Smooth muscle cell (in vitro differentiated cells): ENCODE data around the gene SBNO1. TPM values are rescaled to one million over a fixed set of nuclear protein-coding genes. Genes with fewer than 3 reads are reported as not detected.

Source experiments
- DNase-seq: peaks from one replicate; lab custom pipeline; 2025; ENCODE audit not compliant: unreplicated experiment; lab: John Stamatoyannopoulos, UW
- H2AFZ ChIP-seq: fragments of 200-600 bp; sonication (generic); 2 replicates; pipeline ENCODE4 v1.6.0; 2016; ENCODE audit warnings: antibody characterized with exemption, low read depth, mild to moderate bottlenecking
- H3F3A ChIP-seq: fragments of 200-600 bp; sonication (generic); 2 replicates; pipeline ENCODE4 v1.6.0; 2017; ENCODE audit warnings: antibody characterized with exemption, low read depth
- H3K27ac ChIP-seq: fragments of 200-600 bp; sonication (generic); 2 replicates; pipeline ENCODE4 v1.5.1; 2016; ENCODE audit warnings: low read depth, mild to moderate bottlenecking
- H3K27me3 ChIP-seq: fragments of 200-600 bp; sonication (generic); 2 replicates; pipeline ENCODE4 v1.6.1; 2016; ENCODE audit warnings: low read depth, mild to moderate bottlenecking
- H3K36me3 ChIP-seq: fragments of 200-600 bp; sonication (generic); 2 replicates; pipeline ENCODE4 v1.5.1; 2016; ENCODE audit warnings: low read depth
- H3K4me1 ChIP-seq: fragments of 200-600 bp; sonication (generic); 2 replicates; pipeline ENCODE4 v1.5.1; 2016; ENCODE audit warnings: low read depth
- H3K4me2 ChIP-seq: fragments of 200-600 bp; sonication (generic); 2 replicates; pipeline ENCODE4 v1.6.0; 2016; ENCODE audit warnings: mild to moderate bottlenecking
- H3K4me3 ChIP-seq: fragments of 200-600 bp; sonication (generic); 2 replicates; pipeline ENCODE4 v1.5.1; 2016; ENCODE audit warnings: mild to moderate bottlenecking
- H3K79me2 ChIP-seq: fragments of 200-600 bp; sonication (generic); 2 replicates; pipeline ENCODE4 v1.6.0; 2016; ENCODE audit warnings: low read depth, mild to moderate bottlenecking
- H3K9ac ChIP-seq: fragments of 200-600 bp; sonication (generic); 2 replicates; pipeline ENCODE4 v1.6.0; 2016; ENCODE audit warnings: low read depth
- H3K9me3 ChIP-seq: fragments of 200-600 bp; sonication (generic); replicated peaks from 2 replicates; pipeline ENCODE4 v1.5.1; 2016; ENCODE audit warnings: low read depth
- H4K20me1 ChIP-seq: fragments of 200-600 bp; sonication (generic); 2 replicates; pipeline ENCODE4 v1.6.0; 2016; ENCODE audit warnings: low read depth
- CTCF ChIP-seq: fragments of 200-600 bp; sonication (generic); IDR thresholded peaks from 2 replicates; pipeline ENCODE4 v1.5.1; 2017; ENCODE audit warnings: borderline replicate concordance, mild to moderate bottlenecking, antibody characterized with exemption; ENCODE audit not compliant: insufficient read depth, poor library complexity, severe bottlenecking
- WGBS: methylation state at CpG from one replicate; pipeline ENCODE4 v1.1.7; 2016; ENCODE audit warnings: low lambda C conversion rate; 5-methylcytosine and 5-hydroxymethylcytosine counted together
- polyA plus RNA-seq: library from polyadenylated mRNA; unstranded; fragments of >200 nt; fragmentation: Nextera tagmentation; extraction: Ambion mirVana; gene quantifications from 2 replicates; pipeline ENCODE4 v1.2.1, GENCODE V29; 2016
- total RNA-seq: library from RNA; depleted of rRNA; stranded (reverse); fragments of >200 nt; gene quantifications from 2 replicates; pipeline ENCODE4 v1.2.3, GENCODE V29; 2014

The SBNO1 gene
- total and polyA plus RNA-seq, 2 experiments from 2014 or later = 14.6 to 24.5 TPM

DNA sequence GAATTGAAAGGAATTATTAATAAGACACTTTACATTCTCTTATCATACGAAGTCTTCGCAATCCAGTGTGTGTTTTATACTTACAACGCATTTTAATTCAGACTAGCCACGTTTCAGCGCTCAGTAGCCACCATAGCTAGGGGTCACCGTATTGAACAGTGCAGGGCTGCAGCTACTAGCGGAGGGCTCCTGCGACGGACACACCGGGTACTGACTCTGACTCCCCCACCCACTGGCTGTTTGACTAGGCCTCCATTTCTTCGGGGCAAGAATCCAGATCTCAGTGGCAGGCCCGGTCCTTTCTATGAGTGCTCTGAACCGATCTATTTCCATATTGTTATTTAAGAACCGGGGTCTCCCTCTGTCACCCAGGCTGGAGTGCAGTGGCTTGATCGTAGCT is 91.5 kb downstream of the SBNO1 start:
- H3K79me2 ChIP-seq = peaks cover 34% of the 10 kb centered on the region

GRCh38 chr12:123271001-123271668 is 93.5 kb downstream of the SBNO1 start:
- Histone ChIP-seq H3K4me3 (peak overlapping the region; percentile 70), H3K9me3 (no peaks in the 10 kb centered on the region), H3K4me1 (peaks cover 14% of the 10 kb centered on the region), H3K36me3 (no peaks in the 10 kb centered on the region), H3K9ac (peak overlapping the region; percentile 89), H3K79me2 (peaks cover 49% of the 10 kb centered on the region), H3K27me3 (no peaks in the 10 kb centered on the region), H2AFZ (no peak overlapping the region), H3K27ac (no peak overlapping the region), H4K20me1 (peaks cover 30% of the 10 kb centered on the region), H3K4me2 (peak overlapping the region; percentile 94), H3F3A (peaks cover 5% of the 10 kb centered on the region)
- WGBS = 1% methylated on average over 18 of the region's 108 CpGs
- TF ChIP-seq CTCF = peak; percentile 38
- DNase-seq = peak; percentile 30

More for the DNA sequence above, 91.5 kb downstream of the SBNO1 start:
- Histone ChIP-seq H3K27ac (no peak overlapping the region), H3K4me3 (no peak overlapping the region), H3K9ac (no peak overlapping the region), H4K20me1 (peaks cover 9% of the 10 kb centered on the region), H3K36me3 (no peaks in the 10 kb centered on the region), H3K4me1 (peaks cover 14% of the 10 kb centered on the region), H3F3A (peaks cover 5% of the 10 kb centered on the region), H3K27me3 (no peaks in the 10 kb centered on the region), H3K9me3 (no peaks in the 10 kb centered on the region), H3K4me2 (peak overlapping the region; percentile 97), H2AFZ (no peak overlapping the region)
- no peak for DNase-seq
- 90% methylated on average over 15 of the region's 15 CpGs for WGBS
- no peak for TF ChIP-seq CTCF

- peaks cover 49% of the 10 kb centered on the region for H3K79me2 ChIP-seq
- H2AFZ ChIP-seq = peak overlapping the region; percentile 14
- H3K4me2 ChIP-seq = peak overlapping the region; percentile 94
- DNase-seq = no peak
- H3F3A ChIP-seq = peaks cover 5% of the 10 kb centered on the region
- peaks cover 14% of the 10 kb centered on the region for H3K4me1 ChIP-seq
- no peaks in the 10 kb centered on the region for H3K27me3 ChIP-seq
- no peak for TF ChIP-seq CTCF
- peak overlapping the region; percentile 89 for H3K9ac ChIP-seq
- peaks cover 37% of the 10 kb centered on the region for H4K20me1 ChIP-seq
- peak overlapping the region; percentile 79 for H3K27ac ChIP-seq
- H3K4me3 ChIP-seq = peak overlapping the region; percentile 70
- H3K9me3 ChIP-seq = no peaks in the 10 kb centered on the region
- H3K36me3 ChIP-seq = no peaks in the 10 kb centered on the region
- WGBS = under 1% methylated on average over 46 of the region's 51 CpGs
These were observed 94.2 kb downstream of the SBNO1 start for GRCh38 chr12:123270214-123271000.
